Nephron progenitor cell (in vitro differentiated cells): ENCODE results near the gene WNT5B.
"Not testable (repeated sequence)": the region's sequence is repeated elsewhere in the genome, so short reads cannot be mapped to it uniquely, and the experiment has no call there.

Experiments
- DNase-seq: peaks from one replicate; pipeline ENCODE4 v3.0.0; 2021
- H3K27ac Mint-ChIP-seq: 2 replicates; pipeline ENCODE4 v1.8.0; 2021; ENCODE audit warnings: mild to moderate bottlenecking, moderate library complexity, mixed read lengths
- H3K27me3 Mint-ChIP-seq: 2 replicates; pipeline ENCODE4 v1.8.0; 2021; ENCODE audit warnings: mild to moderate bottlenecking, low read depth, mixed read lengths; ENCODE audit not compliant: poor library complexity
- H3K36me3 Mint-ChIP-seq: 2 replicates; pipeline ENCODE4 v1.8.0; 2021; ENCODE audit warnings: low read depth, mixed read lengths
- H3K4me1 Mint-ChIP-seq: 2 replicates; pipeline ENCODE4 v1.8.0; 2021; ENCODE audit warnings: mixed read lengths
- H3K4me3 Mint-ChIP-seq: 2 replicates; pipeline ENCODE4 v1.8.0; 2021; ENCODE audit warnings: mild to moderate bottlenecking, moderate library complexity, mixed read lengths
- H3K9me3 Mint-ChIP-seq: 2 replicates; pipeline ENCODE4 v1.8.0; 2021; ENCODE audit warnings: mild to moderate bottlenecking, moderate library complexity, mixed read lengths
- TF ChIP-seq, protein P1 (sequence below): fragments of 200-600 bp; sonication (generic); IDR thresholded peaks from 2 replicates; pipeline ENCODE4 v1.5.0; 2021; ENCODE audit warnings: antibody characterized with exemption

The WNT5B gene

DNA sequence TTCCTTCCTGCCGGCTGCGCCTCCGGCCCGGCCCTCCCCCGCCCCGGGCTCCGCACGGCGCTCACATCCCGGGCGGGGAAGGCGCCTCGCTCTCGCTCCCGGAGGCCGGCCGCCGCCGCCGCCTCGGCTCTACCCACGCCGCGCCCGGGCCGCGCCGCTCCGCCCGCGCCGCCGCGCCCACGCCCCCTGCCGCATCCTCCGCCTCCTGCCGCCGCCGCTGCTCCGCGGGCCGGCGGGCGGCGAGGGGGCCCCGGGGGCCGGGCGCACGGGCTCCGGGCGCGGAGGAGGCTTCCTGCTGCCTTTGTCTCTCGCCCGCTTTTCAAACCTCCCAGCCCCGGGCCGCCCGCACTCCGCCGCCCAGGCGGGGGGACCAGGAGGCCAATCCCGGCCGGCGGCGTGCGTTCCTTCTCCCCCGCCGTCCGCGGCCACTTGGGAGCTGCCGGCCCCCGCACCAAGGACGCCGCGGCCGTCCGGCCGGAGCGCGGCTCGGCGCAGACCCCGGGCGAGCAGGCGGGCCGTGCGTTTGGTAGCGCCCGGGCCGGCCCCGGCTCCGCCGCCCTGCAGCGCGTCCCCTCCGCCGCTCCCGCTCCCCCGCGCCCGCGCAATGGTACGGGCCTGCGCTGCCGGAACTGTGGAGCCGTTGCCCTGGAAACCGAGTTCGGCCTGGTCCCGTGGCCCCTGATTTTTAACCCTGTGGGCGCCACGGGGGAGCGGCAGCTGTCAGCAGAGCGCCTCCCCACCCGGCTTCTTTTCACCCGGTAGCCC is 34.6 kb upstream of the WNT5B start, which contains the start of gene FBXL14:
FBXL14 (minus strand) TSS at position 321 of the 765 bp plus-strand sequence. CDS start 515 bp downstream, outside the sequence.
- H3K9me3 Mint-ChIP-seq = no peaks in the 10 kb centered on the region
- peak within 1 kb of the TSS; percentile 93 for H3K27ac Mint-ChIP-seq
- H3K27me3 Mint-ChIP-seq = peaks cover 7% of the 10 kb centered on the region
- H3K36me3 Mint-ChIP-seq = peaks cover 8% of the 10 kb centered on the region
- H3K4me1 Mint-ChIP-seq = peaks cover 57% of the 10 kb centered on the region
- H3K4me3 Mint-ChIP-seq = peak within 1 kb of the TSS; percentile 90
- peak; percentile 93 for DNase-seq
- TF ChIP-seq, protein P1, sequence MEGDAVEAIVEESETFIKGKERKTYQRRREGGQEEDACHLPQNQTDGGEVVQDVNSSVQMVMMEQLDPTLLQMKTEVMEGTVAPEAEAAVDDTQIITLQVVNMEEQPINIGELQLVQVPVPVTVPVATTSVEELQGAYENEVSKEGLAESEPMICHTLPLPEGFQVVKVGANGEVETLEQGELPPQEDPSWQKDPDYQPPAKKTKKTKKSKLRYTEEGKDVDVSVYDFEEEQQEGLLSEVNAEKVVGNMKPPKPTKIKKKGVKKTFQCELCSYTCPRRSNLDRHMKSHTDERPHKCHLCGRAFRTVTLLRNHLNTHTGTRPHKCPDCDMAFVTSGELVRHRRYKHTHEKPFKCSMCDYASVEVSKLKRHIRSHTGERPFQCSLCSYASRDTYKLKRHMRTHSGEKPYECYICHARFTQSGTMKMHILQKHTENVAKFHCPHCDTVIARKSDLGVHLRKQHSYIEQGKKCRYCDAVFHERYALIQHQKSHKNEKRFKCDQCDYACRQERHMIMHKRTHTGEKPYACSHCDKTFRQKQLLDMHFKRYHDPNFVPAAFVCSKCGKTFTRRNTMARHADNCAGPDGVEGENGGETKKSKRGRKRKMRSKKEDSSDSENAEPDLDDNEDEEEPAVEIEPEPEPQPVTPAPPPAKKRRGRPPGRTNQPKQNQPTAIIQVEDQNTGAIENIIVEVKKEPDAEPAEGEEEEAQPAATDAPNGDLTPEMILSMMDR = no peak

DNA sequence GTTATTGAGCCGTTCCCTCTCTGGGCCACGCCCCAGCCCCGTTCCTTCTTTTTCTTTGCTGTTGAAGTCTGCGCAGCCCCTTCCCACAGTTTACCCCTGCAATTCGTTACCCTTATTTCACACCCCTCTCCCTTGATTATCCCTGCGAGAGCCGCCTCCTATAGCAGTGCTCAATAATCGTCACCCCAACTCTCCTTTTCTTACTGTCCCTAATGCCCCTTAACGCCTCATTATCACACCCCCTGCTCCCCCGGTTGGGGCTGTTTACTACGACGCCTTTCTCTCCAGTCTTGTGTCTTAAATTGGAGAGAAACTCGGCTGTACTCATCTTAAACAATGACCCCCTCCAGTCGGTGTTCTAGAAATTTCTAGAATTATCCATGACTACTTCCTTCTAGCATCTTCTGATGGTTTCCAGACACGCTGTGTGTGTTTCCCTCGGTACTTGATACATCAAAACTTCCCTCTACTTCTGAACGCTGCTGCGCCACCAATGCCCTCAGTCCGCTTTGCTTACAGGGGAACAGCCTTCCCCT is 33.9 kb upstream of the WNT5B start:
- Mint-ChIP-seq H3K36me3 (peaks cover 8% of the 10 kb centered on the region), H3K27ac (peak overlapping the region; percentile 93), H3K4me1 (peaks cover 53% of the 10 kb centered on the region), H3K9me3 (no peaks in the 10 kb centered on the region), H3K4me3 (peak overlapping the region; percentile 90), H3K27me3 (peaks cover 7% of the 10 kb centered on the region)
- TF ChIP-seq, protein P1 = no peak
- no peak for DNase-seq

DNA sequence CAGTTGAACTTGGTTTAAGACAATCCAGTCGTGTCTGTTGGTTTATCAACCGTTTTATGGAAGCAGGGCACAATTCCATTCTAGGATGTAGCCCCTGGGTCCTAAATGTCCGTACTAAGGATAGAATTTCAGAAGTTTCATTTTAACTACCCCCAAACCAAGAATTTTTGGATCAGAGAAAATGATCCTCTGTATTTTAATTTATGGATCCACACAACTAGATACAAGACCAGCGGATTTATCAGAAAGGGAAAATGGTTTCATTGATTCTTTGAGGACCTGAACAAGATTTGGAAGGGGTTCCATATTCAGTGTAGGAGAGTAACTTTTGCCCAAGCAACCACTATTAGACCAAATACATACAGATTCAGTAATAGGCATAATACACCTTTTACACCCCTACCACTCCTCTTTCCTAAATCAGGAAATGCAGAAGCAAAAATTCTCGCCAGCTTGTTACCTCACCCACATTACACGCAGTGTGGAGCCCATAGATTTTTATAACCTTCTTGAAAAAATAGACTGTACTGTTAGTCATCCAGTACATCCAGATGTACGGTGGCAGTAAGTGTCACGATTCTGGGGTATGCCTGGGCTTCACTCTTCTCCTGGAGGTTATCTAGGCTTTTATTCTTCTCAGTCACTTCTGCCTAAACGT is 33.2 kb upstream of the WNT5B start:
- peaks cover 7% of the 10 kb centered on the region for H3K27me3 Mint-ChIP-seq
- peaks cover 8% of the 10 kb centered on the region for H3K36me3 Mint-ChIP-seq
- peak overlapping the region; percentile 93 for H3K27ac Mint-ChIP-seq
- TF ChIP-seq, protein P1 = no peak
- H3K4me1 Mint-ChIP-seq = peaks cover 53% of the 10 kb centered on the region
- peak overlapping the region; percentile 90 for H3K4me3 Mint-ChIP-seq
- no peak for DNase-seq
- no peaks in the 10 kb centered on the region for H3K9me3 Mint-ChIP-seq

DNA sequence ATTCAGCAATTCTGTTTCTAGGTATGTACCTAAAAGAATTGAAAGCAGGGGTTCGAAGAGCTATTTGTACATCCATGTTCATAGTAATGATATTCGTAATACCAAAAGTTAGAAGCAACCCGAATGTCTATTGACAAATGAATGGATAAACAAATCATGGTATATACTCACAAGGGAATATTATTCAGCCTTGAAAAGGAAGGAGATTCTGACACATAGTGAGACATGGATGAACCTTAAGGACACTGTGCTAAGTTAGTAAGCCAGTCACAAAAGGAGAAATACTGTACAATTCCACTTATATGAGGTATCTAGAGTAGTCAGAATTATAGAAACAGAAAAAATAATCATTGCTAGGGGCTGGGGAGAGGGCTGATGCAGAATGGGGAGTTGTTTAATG is 30.3 kb upstream of the WNT5B start:
- DNase-seq = no peak
- TF ChIP-seq, protein P1 = no peak
- Mint-ChIP-seq H3K4me1 (peaks cover 54% of the 10 kb centered on the region), H3K27me3 (peaks cover 15% of the 10 kb centered on the region), H3K4me3 (no peak overlapping the region), H3K27ac (peak overlapping the region; percentile 30), H3K9me3 (no peaks in the 10 kb centered on the region), H3K36me3 (peaks cover 8% of the 10 kb centered on the region)

DNA sequence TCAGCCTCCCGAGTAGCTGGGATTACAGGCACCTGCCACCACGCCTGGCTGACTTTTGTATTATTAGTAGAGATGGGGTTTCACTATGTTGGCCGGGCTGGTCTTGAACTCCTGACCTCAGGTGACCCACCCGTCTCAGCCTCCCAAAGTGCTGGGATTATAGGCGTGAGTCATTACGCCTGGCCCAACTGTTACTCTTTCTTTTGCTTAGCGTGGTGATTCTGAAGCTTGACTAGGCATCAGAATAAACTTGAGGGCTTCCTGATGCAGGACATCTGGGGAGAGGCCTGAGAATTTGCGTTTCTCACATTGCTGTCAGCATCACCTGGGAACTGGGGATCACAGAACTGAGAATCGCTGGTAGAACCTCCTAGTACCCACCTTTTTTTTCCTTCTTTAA is 26.3 kb upstream of the WNT5B start:
- not testable (repeated sequence) for DNase-seq, H3K36me3 Mint-ChIP-seq, H3K27ac Mint-ChIP-seq, H3K9me3 Mint-ChIP-seq, H3K4me3 Mint-ChIP-seq
- peaks cover 69% of the 10 kb centered on the region for H3K4me1 Mint-ChIP-seq
- H3K27me3 Mint-ChIP-seq = peaks cover 16% of the 10 kb centered on the region

DNA sequence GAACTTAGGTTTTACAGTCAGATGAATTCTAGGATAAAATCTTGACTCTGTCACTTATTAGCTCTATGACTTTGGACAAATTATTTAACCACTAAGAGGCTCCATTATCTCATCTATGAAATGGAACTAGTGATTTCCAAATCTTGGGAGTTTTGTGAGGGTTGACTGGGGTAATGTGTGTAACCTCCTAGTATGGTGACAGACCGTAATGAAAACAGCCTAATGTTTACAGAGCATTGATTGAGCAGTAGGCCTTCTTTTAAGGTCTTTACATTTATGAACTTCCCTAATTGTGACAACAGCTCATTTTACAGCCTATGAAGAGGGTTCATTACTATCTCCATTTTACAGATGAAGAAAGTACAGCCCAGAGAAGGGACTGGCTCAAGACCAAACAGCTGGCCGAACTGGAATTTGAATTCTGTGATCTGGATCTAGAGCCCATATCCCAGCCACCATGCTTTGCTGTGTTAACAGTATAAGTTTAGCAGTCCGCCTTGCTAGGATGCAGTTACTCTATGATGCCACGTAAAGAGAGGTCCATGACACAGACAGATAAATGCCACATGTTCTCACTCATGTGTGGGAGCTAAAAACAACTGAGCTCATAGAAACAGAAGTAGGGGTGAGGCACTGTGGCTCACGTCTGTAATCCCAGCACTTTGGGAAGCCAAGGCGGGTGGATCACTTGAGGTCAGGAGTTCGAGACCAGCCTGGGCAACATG is 25.6 kb upstream of the WNT5B start:
- Mint-ChIP-seq H3K36me3 (peaks cover 6% of the 10 kb centered on the region), H3K27me3 (peaks cover 18% of the 10 kb centered on the region), H3K4me3 (no peak overlapping the region), H3K9me3 (no peaks in the 10 kb centered on the region), H3K27ac (no peak overlapping the region), H3K4me1 (peaks cover 75% of the 10 kb centered on the region)
- no peak for DNase-seq
- TF ChIP-seq, protein P1 = no peak
